ENCODE results near the gene ALDH1L1.

ALDH1L1 gene

DNA sequence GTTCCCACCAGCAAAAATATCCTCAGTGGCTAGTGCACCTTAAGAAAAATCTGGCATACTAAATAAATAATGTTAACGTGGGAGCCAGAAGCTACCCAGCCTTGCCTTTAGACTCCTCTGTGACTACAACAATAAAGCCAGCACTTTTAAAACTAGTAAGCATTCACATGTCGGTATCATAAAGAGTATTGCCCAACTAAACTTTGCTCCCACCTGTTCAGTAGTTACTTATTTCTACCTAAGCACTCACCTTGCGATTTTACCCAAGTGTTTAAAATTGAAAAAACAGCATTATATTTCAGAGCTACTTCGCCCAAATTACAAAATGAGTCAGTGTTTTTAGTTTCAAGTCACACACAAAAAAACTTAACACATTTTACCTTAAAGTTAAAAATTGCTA, 12.8 kb downstream of the ALDH1L1 start:
- Histone ChIP-seq H3K27me3 (peaks cover 1% of the 10 kb centered on the region; the same call in 1 of the 2 replicates), H3K36me3 (no peaks in the 10 kb centered on the region), H3K4me1 (no peaks in the 10 kb centered on the region), H3K9me3 (no peaks in the 10 kb centered on the region), H3K4me3 (ENCODE audit: low read depth, low read length) (no peak overlapping the region)
- DNase-seq: no peak
- TF ChIP-seq, protein P1, sequence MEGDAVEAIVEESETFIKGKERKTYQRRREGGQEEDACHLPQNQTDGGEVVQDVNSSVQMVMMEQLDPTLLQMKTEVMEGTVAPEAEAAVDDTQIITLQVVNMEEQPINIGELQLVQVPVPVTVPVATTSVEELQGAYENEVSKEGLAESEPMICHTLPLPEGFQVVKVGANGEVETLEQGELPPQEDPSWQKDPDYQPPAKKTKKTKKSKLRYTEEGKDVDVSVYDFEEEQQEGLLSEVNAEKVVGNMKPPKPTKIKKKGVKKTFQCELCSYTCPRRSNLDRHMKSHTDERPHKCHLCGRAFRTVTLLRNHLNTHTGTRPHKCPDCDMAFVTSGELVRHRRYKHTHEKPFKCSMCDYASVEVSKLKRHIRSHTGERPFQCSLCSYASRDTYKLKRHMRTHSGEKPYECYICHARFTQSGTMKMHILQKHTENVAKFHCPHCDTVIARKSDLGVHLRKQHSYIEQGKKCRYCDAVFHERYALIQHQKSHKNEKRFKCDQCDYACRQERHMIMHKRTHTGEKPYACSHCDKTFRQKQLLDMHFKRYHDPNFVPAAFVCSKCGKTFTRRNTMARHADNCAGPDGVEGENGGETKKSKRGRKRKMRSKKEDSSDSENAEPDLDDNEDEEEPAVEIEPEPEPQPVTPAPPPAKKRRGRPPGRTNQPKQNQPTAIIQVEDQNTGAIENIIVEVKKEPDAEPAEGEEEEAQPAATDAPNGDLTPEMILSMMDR (IDR thresholded peaks at IDR 0.05; ENCODE audit: low read depth, low read length): no peak

GRCh38 chr3:126166009-126166408, 14.4 kb downstream of the ALDH1L1 start:
- H3K4me1 ChIP-seq: no peaks in the 10 kb centered on the region
- H3K9me3 ChIP-seq: no peaks in the 10 kb centered on the region
- no peak for DNase-seq
- H3K4me3 ChIP-seq (ENCODE audit: low read depth, low read length): no peak overlapping the region
- no peaks in the 10 kb centered on the region for H3K36me3 ChIP-seq
- peaks cover 4% of the 10 kb centered on the region; the same call in 1 of the 2 replicates for H3K27me3 ChIP-seq
- TF ChIP-seq, protein P1 (IDR thresholded peaks at IDR 0.05; ENCODE audit: low read depth, low read length): no peak

- H3K9me3 ChIP-seq: no peaks in the 10 kb centered on the region; the same call in 1 of the 2 replicates
- no peaks in the 10 kb centered on the region for H3K36me3 ChIP-seq
Measured at GRCh38 chr3:126161309-126161708, 19.1 kb downstream of the ALDH1L1 start.

DNA sequence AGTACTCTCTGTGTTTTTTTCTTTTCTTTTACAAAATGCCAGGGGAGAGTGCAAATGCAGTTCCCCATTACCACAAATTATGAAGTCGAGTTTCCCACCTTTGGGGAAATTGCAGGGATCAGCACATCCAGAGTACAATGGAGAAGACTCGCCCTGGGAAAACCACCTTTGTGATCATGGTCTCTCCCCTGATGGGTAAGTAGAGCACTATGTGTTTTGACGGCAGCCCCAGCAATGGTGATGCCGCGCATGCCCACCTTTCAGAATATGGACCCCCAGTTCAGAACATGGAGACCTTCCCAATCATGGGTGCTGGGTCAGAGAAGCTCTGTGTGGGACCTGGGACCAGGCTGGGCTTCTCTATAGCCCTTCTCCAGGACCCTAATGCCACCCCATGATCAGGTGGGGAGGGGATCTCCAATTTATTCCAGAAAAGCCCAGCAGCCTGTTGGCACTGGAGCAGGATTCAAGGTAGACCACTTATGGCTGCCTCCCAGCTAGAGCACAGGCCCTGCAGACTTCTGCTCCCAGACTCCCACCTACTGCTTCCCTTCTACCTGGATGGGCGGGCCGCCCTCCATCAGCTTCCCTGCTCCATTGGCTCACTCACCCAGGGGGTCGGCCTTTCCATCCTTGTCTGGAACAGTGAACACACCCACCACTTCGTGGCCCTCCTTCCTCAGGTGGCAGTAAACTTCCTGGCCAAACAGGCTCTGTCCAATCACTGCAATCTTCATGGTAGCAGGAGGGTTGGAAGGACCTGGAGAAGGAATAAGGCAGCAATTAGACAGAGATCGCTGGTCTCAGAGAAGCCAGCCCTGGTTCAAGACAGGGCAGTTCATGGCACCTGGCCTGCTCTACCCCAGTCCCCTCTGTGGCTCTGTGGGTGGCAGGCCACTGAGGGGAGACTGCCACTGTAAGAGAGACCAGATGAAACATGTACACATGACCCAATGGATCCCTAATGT, 19.9 kb downstream of the ALDH1L1 start:
- no peaks in the 10 kb centered on the region for H3K4me1 ChIP-seq
- no peaks in the 10 kb centered on the region; the same call in 1 of the 2 replicates for H3K9me3 ChIP-seq
- H3K36me3 ChIP-seq: no peaks in the 10 kb centered on the region
- peaks cover 4% of the 10 kb centered on the region; the same call in 1 of the 2 replicates for H3K27me3 ChIP-seq
- H3K4me3 ChIP-seq (ENCODE audit: low read depth, low read length): no peak overlapping the region
- no peak for DNase-seq
- TF ChIP-seq, protein P1 (IDR thresholded peaks at IDR 0.05; ENCODE audit: low read depth, low read length): no peak

More at GRCh38 chr3:126161309-126161708, 19.1 kb downstream of the ALDH1L1 start:
- Histone ChIP-seq H3K27me3 (peaks cover 4% of the 10 kb centered on the region; the same call in 1 of the 2 replicates), H3K4me1 (no peaks in the 10 kb centered on the region), H3K4me3 (ENCODE audit: low read depth, low read length) (no peak overlapping the region)
- no peak for DNase-seq
- TF ChIP-seq, protein P1 (IDR thresholded peaks at IDR 0.05; ENCODE audit: low read depth, low read length): no peak

GRCh38 chr3:126159476-126159875, 20.9 kb downstream of the ALDH1L1 start:
- Histone ChIP-seq H3K36me3 (no peaks in the 10 kb centered on the region), H3K9me3 (no peaks in the 10 kb centered on the region; the same call in 1 of the 2 replicates), H3K27me3 (peaks cover 4% of the 10 kb centered on the region; the same call in 1 of the 2 replicates), H3K4me3 (ENCODE audit: low read depth, low read length) (no peak overlapping the region), H3K4me1 (no peaks in the 10 kb centered on the region)
- DNase-seq: no peak
- TF ChIP-seq, protein P1 (IDR thresholded peaks at IDR 0.05; ENCODE audit: low read depth, low read length): no peak

All from BE2C (cell line).